DMS 273 (cell line): ENCODE measurements around the gene KLRK1.
"Not testable (repeated sequence)": the region's sequence is repeated elsewhere in the genome, so short reads cannot be mapped to it uniquely, and the experiment has no call there.

Experiments
- DNase-seq: peaks from one replicate; lab custom pipeline; 2025; ENCODE audit not compliant: unreplicated experiment; lab: John Stamatoyannopoulos, UW

Gene KLRK1

DNA sequence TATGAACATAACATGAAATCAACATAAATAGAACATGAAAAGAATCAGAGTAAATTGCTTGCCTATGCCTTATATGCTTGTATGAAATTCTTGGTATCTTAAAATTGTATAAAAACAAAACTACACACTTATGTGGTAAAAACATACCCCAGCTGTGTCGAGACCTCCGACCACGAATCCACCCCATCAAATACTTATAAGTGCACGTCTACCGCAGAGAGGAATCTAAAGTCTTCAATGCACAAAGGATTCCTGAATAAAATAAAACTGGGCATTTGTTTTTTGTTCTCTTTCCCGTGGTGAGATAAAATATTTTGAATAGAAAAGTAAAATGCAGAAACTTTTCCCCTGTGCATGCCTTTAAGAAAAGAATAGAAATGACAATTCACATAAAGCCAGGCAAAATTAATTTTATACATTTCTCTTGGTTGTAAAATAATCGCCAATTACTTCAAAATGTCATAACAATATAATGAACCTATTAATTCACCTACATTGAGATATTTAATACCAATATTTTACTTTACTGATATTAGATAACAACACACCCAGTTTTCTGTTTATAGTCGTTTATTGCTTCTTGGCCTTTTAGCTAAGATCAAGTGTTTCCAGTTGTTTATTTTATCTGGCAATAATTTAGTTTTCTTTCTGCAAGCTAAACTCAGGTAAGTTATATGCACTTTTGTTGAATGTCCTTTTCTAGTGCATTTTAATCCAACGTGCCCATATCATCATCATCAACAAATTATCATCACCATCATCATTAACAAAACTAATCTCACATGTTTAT lies 1.0 kb downstream of the KLRK1 start:
- no peak for DNase-seq

DNA sequence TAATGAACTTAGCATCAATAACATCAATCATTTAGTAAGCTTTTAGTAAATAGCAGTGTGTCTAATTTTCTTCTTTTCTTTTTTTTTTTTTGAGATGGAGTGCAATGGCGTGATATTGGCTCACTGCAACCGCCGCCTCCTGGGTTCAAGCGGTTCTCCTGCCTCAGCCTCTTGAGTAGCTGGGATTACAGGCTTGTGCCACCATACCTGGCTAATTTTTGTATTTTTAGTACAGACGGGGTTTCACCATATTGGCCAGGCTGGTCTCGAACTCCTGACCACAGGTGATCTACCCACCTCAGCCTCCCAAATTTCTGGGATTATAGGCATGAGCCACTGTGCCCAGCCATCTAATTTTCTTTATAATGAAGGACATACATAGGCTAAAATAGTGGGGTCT lies 2.3 kb downstream of the KLRK1 start:
- not testable (repeated sequence) for DNase-seq

DNA sequence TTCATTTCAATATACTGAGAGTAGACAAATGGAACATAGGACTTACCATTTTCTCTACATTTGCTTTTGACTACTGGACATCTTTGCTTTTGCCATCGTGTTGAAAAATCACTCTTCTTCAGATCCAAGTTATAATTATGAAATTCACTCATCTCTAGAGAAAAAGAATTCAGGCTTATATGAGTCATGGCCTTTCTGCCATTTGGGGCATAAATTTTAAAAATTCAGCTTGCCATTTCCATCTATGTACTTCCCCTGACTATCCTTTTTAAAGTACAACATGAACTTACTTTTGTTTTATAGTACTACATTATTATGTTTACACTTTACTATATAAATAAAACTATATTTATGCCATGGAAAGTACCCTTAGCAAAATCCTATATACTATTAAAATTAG lies 3.0 kb downstream of the KLRK1 start:
- no peak for DNase-seq

DNA sequence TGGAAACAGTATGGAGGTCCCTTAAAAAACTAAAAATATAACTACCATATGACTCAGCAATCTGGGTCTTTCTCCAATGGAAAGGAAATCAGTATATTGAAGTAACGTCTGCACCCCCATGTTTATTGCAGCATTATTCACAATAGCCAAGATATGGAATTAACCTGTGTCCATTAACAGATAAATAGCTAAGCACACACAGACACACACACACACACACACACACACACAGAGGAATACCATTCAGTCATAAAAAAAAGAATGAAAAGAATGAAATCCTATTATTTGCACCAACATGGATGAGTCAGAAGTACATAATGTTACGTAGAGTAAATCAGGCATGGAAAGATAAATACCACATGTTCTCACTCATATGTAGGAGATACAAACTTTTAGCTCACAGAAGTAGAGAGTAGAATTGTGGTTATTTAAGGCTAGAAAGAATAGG lies 4.7 kb downstream of the KLRK1 start:
- no peak for DNase-seq

DNA sequence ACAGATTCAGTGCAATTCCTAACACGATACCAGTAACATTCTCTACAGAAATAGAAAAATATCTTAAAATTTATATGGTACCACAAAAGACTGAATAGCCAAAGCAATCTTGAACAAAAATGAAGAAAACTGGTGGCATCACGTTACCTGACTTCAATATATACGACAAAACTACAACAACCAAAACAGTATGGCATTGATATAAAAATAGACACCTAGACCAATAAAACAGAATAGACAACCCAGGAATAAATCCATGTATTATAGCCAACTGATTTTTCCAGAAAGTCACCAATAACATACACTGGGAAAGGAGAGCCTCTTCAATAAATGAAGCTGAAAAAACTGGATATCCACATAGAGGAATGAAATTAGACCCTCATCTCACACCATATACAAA lies 5.7 kb downstream of the KLRK1 start:
- DNase-seq = no peak

DNA sequence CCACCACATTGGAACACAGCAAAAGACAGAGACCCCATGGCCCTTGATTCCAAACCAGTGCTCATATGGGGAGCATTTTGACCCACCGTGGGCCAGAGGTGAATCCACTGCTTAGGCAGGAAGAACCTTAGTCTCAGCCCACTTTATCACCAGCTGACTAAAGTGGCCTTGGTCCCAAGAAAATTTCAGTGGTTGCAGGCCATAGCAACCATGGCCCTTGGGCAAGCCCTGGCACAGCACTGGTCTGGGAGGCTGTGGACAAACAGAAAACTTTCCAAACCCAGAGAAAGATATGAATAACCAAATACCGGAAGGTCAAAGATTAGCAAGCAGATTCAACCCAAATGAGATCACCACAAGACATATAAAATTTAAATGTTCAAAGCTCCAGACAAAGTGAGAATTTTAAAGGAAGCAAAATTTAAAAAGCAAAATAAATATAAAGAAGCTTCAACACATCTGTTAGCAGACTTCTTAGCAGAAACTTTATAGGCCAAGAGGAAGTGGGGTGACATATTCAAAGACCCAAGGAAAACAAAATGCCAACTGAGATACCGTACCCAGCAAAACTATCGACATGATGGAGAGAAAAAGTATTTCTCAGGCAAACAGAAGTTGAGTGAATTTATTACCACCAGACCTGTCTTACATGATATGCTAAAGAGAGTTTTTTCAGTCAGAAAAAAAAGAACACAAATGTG lies 7.8 kb downstream of the KLRK1 start:
- no peak for DNase-seq

DNA sequence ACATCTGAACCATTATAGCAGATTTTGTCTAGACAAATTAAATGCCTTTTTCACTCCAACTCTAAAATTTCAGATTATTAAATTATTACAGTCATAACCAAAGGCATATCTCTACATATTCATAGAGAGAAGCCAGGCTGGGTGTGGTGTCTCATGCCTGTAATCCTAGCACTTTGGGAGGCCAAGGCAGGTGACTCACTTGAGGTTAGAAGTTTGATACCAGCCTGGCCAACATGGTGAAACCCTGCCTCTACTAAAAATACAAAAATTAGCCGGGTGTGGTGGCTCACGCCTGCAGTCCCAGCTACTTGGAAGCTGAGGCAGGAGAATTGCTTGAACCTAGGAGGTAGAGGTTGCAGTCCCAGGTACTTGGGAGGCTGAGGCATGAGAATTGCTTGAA lies 11.1 kb downstream of the KLRK1 start:
- DNase-seq = not testable (repeated sequence)

DNA sequence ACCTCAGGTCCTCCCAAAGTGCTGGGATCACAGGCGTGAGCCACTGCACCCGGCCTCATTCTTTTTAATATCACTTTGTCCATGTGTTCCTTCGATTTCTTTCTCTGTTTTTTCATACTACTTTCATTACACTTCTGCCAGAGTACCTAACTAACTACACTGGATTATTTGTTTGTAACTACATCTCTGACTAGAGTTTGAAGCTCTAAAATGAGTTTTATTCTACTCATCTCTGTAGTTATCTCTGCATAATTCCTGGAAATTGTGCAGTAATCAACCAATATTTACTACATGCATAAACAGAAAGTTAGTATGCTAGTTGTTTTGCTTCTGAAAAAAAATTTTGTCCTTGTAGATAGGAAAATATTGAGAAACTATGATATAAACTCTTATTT lies 15.2 kb downstream of the KLRK1 start:
- no peak for DNase-seq

DNA sequence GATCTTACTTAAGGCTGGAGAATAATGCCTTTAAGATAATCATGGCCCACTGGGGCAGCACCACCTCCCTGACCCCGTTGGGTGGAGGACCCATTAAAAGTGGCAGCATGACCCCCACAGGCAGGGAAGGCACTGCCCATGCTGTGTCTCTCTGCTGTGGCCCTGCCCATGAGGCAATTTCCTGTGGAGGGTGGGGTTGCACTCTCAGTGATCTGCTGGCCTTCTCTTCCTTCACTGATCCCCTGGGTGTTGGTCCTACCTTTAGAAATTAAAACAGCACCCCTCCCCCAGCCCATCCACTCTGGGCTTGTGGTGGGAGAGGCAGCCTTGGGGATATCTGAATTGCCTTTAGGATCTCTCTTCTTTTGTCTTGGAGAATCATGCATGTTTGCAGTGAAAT lies 17.3 kb downstream of the KLRK1 start:
- no peak for DNase-seq

DNA sequence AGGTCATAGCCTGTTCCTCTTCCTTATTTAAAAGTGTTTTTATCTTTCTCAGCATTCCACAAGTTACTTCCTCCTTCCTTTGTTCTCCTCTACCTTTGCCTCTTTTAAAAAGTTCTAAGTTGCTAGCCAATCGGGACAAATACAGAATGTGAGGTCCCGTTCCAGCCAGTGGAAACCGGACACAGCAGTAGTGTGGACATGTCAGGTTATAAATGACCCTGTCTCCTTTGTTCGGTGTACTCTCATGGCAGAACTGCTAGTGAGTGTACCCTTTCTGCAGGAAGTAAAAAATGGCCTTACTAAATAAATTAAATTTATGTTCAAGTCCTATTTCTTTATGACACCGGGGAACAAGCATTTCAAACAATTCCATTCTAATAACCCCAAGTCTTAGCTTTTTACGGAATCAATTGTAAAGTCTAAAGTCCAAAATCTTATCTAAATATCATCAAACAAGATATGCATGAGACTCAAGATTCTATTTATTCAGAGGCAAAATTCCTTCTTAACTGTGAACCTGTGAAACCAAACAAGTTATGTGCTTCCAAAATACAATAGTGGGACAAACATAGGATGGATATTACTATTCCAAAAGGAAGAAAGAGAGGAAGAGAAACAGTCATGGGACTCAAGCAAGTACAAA lies 17.8 kb downstream of the KLRK1 start:
- not testable (repeated sequence) for DNase-seq

DNA sequence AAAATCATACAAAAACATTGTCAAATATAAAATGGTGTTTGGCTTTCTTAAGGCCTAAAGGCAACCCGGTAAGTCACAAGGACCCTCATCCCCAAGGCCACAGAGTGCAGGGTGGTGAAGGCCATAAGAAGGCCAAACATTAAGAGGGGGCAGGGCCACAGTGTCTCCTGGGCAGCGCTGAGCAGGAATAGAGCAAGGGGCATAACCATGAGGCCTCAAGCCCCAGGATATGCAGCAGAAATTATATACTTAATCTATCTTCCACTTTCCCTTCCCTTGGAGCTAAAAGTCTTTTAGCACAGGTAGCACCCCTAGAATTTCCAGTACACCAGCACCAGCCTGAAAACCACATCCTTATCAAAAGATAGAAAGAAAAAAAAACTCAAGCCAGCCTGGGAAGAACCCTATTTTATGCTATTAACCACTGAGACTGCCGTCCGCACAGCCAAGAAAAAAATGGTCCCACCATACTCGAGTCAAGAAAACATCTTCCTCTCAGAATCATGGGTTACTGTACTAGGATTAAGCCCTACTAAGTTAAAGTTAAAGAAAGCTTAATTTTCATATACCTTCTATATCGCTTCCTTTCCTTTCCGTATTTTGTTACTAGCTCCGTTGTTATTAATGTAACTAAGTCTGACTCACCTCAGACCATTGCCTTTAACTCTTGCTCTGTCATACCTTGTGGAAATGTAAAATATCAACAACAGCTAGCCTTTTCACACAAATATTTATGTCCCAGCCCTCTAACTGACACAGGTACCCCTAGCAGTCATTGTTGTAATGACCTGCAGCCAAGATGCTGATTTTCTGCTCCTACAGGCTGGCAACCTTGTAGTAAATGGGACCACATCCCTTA lies 20.1 kb downstream of the KLRK1 start:
- no peak for DNase-seq

DNA sequence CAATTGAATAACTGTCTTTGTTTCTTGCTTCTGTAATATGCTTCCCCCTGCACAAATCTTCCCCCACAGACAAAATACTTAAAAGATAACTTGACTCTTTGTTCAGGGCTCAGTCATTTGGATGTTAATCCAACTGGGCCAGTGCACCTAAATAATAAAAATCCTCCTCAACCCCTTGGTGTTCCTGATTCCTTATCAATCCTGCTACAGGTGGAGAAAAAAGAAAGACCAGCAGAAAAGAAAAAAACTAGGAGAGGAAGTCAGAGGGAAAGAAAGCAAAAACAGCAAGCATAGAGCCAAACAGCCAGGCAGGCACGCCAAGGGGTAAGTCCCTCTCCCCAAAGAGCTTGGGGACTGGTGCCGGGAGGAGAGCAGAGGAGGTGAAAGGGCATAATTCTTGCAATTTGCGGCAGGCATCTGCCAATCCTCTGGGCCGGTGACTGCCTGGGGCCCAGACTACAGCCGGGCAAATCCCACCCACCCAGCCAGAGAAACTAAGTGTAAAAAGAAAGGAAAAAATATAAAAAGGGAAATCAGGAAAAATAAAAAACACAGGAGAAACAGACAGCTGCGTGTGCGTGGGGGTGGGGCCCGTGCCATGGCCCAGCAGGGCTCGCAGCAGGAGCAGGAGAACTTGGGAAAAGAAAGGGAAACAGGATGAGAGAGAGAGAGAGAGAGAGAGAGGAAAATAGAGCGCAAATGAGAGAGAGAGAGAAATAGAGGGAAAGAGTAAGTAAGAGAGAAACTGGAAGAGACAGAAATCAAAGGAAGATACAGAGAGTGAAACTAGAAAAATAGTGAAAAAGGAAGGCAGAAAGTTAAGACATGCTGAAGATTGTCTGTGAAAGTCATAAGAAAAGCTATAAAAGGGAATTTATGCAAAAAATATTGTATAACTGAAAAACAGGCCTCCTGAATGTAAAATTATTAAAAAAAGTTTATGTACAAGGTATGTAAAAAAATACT lies 21.4 kb downstream of the KLRK1 start:
- no peak for DNase-seq

DNA sequence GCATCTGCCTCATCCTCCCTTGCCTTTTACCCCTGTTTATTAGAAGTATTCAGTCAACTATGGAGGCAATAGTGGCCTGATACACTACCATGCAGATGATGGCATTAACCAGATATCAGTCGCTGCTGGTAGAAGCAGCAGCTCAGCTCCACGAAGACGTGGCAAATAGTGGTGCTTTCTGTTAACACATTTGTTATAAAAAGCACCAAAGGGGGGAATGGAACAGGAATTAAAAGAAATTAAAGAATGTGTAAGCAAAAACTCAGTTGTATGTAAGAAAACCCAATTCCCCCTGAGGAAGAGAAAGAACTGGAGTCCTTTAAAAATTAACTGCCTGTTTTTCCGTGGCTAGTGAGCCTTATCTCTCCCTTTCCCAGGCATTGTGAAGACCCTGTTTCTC lies 22.1 kb downstream of the KLRK1 start:
- not testable (repeated sequence) for DNase-seq

DNA sequence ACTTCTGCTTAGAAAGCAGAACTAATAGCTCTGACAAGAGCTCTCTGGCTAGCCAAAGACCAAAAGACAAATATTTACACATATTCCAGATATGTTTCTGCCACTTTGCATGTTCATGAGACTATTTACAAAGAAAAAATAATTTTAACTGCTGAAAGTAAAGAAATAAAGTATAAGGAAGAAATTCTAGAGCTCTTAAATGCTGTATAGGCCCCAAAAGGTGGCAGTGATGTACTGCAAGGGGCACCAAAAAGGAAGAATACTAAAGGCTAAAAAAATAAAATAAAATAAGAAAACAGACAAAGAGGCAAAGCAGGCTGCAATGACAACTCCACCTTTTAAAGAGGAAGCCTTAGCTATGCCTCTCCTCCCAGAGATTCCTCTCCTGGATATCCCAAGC lies 23.0 kb downstream of the KLRK1 start:
- no peak for DNase-seq

DNA sequence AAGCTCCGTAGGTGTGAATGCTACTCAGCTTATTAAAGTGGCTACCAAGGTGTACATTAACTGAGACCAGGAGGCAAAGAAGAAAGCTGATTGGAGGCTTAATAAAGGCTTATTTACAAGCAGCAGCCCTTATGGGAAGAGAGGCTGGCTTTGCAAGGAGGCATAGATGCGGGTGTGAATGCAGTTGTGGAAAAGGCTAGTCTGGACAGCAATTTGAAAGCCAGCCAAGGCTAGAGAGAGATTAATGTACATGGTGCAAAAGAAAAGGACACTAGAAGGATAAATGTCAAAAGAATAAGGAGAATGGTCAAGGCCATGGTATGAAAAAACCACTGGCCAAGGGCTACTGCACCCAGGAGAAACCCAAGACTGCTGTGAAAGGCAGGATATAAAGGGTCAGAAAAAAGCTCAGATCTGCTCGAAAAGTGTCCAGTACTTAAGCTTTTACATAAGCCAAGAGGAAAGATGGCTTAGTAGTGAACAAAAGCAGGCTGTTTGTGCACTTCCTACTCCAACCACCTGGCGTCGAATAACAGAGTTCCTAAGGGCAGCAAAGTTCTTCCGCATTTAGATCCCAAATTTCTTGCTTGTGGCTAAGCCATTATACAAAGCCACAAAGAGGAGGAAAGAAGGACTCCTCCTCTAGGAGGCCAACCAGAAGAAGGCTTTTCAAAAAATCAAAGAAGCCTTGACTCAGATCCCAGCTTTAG lies 24.0 kb downstream of the KLRK1 start:
- DNase-seq = no peak

DNA sequence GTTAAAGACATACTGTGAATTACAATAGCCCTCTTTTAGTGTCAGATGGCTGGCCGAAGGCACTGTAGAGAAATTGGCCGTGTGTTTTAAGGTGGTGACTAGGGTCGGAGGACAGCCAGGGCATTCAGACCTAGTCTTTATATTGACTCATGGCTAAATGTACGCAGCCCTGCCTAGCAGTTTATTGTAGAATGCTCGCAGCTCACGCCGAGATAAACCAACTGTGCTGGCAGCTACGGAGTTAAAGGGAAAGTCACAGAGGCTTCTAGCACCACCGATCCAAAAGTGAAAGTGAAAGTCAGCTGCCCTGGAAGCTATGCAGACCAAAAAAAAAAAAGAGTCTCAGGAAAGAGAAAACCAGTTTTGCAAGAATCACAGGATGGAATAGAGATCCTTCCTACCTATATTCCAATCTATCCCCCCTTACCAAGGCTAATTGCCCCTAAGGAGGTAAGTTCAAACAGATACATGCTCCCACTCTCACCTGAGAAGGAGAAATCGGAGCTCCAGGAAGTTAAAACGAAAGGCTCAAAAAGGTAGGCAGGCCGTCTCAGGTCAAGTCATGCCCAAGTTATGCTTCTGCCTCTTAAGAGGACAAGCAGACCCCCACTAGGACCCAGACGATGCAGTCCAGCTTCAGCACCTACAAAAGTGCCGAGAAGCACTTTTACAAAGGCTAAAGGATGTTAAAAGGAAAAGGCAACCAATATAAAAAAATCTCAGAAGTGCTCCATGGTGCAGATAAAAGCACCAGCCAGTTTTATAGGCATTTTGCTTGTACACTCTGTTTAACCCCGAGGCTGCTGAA lies 24.8 kb downstream of the KLRK1 start:
- DNase-seq = peak; percentile 51

DNA sequence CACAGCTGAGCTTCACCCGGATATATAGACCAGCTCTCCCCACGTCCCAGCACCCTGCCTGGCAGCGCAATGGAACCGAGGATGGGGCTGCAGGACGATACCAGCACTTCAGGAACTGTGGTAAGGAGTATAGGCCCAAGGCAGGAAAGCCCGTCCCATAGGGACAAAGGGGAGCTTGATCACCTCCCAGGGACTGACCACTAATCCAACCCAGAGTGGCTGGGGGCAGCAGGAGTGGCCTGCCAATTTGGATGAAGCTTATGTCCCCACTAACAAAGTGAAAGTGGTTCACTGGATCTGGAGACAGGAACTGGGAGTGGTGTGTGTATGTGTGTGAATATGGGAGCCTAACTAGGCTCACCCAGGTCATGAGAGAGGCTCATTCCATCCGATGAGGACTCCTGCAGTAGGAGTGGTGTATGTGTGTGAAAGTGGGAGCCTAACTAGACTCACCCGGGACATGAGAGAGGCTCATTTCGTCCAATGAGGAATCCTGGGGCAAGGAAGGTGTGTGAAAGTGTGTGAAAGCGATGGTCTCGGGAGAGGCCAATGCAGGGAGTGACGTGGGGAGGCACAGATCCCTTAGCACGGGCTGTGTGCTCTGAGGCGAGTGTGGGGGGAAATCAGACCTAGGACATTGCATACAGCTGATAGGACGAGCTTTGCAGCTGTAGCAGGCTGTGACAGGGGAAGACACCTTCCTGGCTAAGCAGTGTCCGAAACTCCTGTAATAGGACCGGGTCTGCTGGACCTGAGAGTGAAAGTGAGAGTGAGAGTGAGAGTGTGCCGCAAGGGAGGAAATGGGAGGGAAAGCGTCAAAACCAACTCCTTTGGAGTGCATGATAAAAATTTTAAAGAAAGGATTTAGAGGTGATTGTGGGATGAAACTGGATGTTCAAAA lies 25.7 kb downstream of the KLRK1 start:
- no peak for DNase-seq

DNA sequence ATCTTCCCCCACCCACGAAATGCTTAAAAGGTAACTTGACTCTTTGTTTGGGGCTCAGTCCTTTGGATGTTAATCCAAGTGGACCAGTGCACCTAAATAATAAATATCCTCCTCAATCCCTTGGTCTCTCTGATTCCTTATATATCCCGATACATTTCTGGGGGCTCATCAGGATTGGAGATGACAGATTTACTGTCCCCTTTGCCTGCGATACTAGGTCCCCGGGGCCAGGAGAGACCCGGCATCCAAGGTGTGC lies 26.3 kb downstream of the KLRK1 start:
- no peak for DNase-seq
